GM20000 (cell line): Measurements from ENCODE around the gene KLF9.

ENCODE experiments used
- DNase-seq: peaks from one replicate; pipeline ENCODE4 v3.0.0; 2012; ENCODE audit warnings: low spot score
- CTCF ChIP-seq: IDR thresholded peaks from 2 replicates; pipeline ENCODE4 v1.5.1; 2012; ENCODE audit warnings: mild to moderate bottlenecking, control low read depth; ENCODE audit errors: extremely low read depth, missing control alignments

The KLF9 gene

GRCh38 chr9:70413464-70413798 lies 1.0 kb downstream of the KLF9 start:
- peak; percentile 70 for DNase-seq
- TF ChIP-seq CTCF, result no peak

- TF ChIP-seq CTCF, result no peak
Measured at GRCh38 chr9:70412832-70413463, 1.5 kb downstream of the KLF9 start.

GRCh38 chr9:70411930-70412831 lies 2.3 kb downstream of the KLF9 start:
- DNase-seq, result peak; percentile 76
- no peak for TF ChIP-seq CTCF

More at GRCh38 chr9:70412832-70413463, 1.5 kb downstream of the KLF9 start:
- peak; percentile 45 for DNase-seq

GRCh38 chr9:70411121-70411929 lies 3.1 kb downstream of the KLF9 start:
- peak; percentile 19 for DNase-seq
- TF ChIP-seq CTCF, result no peak

- no peak for TF ChIP-seq CTCF
- no peak for DNase-seq
Measured at GRCh38 chr9:70410368-70410767, 4.1 kb downstream of the KLF9 start.

- no peak for DNase-seq
- no peak for TF ChIP-seq CTCF
Measured at GRCh38 chr9:70409800-70410199, 4.7 kb downstream of the KLF9 start.

GRCh38 chr9:70409280-70409679 lies 5.2 kb downstream of the KLF9 start:
- no peak for DNase-seq

More at GRCh38 chr9:70409280-70409679, 5.2 kb downstream of the KLF9 start:
- no peak for TF ChIP-seq CTCF
